ENCODE data around the gene ITPR1. TPM values are rescaled to one million over a fixed set of nuclear protein-coding genes. Genes with fewer than 3 reads are reported as not detected.

The ITPR1 gene
- total RNA-seq, 1 experiment from 2014 or later, result 11.3 TPM

GRCh38 chr3:4766716-4767499, 273.8 kb downstream of the ITPR1 start:
- ChIA-PET POLR2A (ENCODE audit: unreplicated experiment) (no interaction called here), CTCF (no interaction called here)
- Histone ChIP-seq H3K27me3 (ENCODE audit: insufficient read depth, low read depth) (no peaks in the 10 kb centered on the region), H3F3A (ENCODE audit: insufficient read depth, low read depth) (no peaks in the 10 kb centered on the region), H2AFZ (no peak overlapping the region), H3K9me2 (ENCODE audit: insufficient read depth) (no peaks in the 10 kb centered on the region), H3K4me2 (no peak overlapping the region), H3K4me3 (no peak overlapping the region), H3K27ac (no peak overlapping the region), H3K4me1 (replicated peaks; ENCODE audit: insufficient read depth) (no peaks in the 10 kb centered on the region), H3K36me3 (ENCODE audit: low read depth) (no peaks in the 10 kb centered on the region), H3K79me2 (ENCODE audit: low read depth) (no peaks in the 10 kb centered on the region), H3K9me3 (ENCODE audit: insufficient read depth, low read depth) (no peaks in the 10 kb centered on the region), H4K20me1 (ENCODE audit: insufficient read depth) (no peaks in the 10 kb centered on the region)
- intact Hi-C loops (cut with micrococcal nuclease; ENCODE audit: unreplicated experiment), result no loop called here
- TF ChIP-seq CTCF (conservative IDR thresholded peaks at IDR 0.05) (no peak), EZH2 (IDR thresholded peaks at IDR 0.05; ENCODE audit: low read depth) (no peak)
- no TSS peak for BruUV-seq (replicated peaks)
- DNase-seq, result no peak

- H3K4me2 ChIP-seq, result no peak overlapping the region
- no peaks in the 10 kb centered on the region for H3K27me3 ChIP-seq (ENCODE audit: insufficient read depth, low read depth)
- no peaks in the 10 kb centered on the region for H3K9me2 ChIP-seq (ENCODE audit: insufficient read depth)
- H4K20me1 ChIP-seq (ENCODE audit: insufficient read depth), result no peaks in the 10 kb centered on the region
- CTCF ChIA-PET, result no interaction called here
- no peak for DNase-seq
- H3K9me3 ChIP-seq (ENCODE audit: insufficient read depth, low read depth), result no peaks in the 10 kb centered on the region
- POLR2A ChIA-PET (ENCODE audit: unreplicated experiment), result no interaction called here
- TF ChIP-seq EZH2 (IDR thresholded peaks at IDR 0.05; ENCODE audit: low read depth), result no peak
- H3K4me3 ChIP-seq, result no peak overlapping the region
- no peaks in the 10 kb centered on the region for H3F3A ChIP-seq (ENCODE audit: insufficient read depth, low read depth)
- no peak overlapping the region for H2AFZ ChIP-seq
- no peaks in the 10 kb centered on the region for H3K79me2 ChIP-seq (ENCODE audit: low read depth)
- H3K36me3 ChIP-seq (ENCODE audit: low read depth), result no peaks in the 10 kb centered on the region
- intact Hi-C loops (cut with micrococcal nuclease; ENCODE audit: unreplicated experiment), result no loop called here
- no peak overlapping the region for H3K27ac ChIP-seq
- H3K4me1 ChIP-seq (replicated peaks; ENCODE audit: insufficient read depth), result no peaks in the 10 kb centered on the region
- no TSS peak for BruUV-seq (replicated peaks)
Measured at GRCh38 chr3:4768021-4768420, 274.9 kb downstream of the ITPR1 start.

- no TSS peak for BruUV-seq (replicated peaks)
- no peaks in the 10 kb centered on the region for H3F3A ChIP-seq (ENCODE audit: insufficient read depth, low read depth)
- no peaks in the 10 kb centered on the region for H4K20me1 ChIP-seq (ENCODE audit: insufficient read depth)
- no peaks in the 10 kb centered on the region for H3K27me3 ChIP-seq (ENCODE audit: insufficient read depth, low read depth)
- POLR2A ChIA-PET (ENCODE audit: unreplicated experiment), result no interaction called here
- no peak overlapping the region for H2AFZ ChIP-seq
- H3K4me2 ChIP-seq, result no peak overlapping the region
- intact Hi-C loops (cut with micrococcal nuclease; ENCODE audit: unreplicated experiment), result no loop called here
- CTCF ChIA-PET, result no interaction called here
- H3K36me3 ChIP-seq (ENCODE audit: low read depth), result no peaks in the 10 kb centered on the region
- H3K27ac ChIP-seq, result no peak overlapping the region
- H3K9me3 ChIP-seq (ENCODE audit: insufficient read depth, low read depth), result no peaks in the 10 kb centered on the region
- no peaks in the 10 kb centered on the region for H3K79me2 ChIP-seq (ENCODE audit: low read depth)
- no peaks in the 10 kb centered on the region for H3K9me2 ChIP-seq (ENCODE audit: insufficient read depth)
- no peak overlapping the region for H3K4me3 ChIP-seq
- TF ChIP-seq EZH2 (IDR thresholded peaks at IDR 0.05; ENCODE audit: low read depth), result no peak
- TF ChIP-seq CTCF (conservative IDR thresholded peaks at IDR 0.05), result no peak
- no peaks in the 10 kb centered on the region for H3K4me1 ChIP-seq (replicated peaks; ENCODE audit: insufficient read depth)
- no peak for DNase-seq
Measured at GRCh38 chr3:4768521-4768920, 275.4 kb downstream of the ITPR1 start.

GRCh38 chr3:4770561-4770960, 277.4 kb downstream of the ITPR1 start:
- Histone ChIP-seq H3K4me3 (no peak overlapping the region), H3K27me3 (ENCODE audit: insufficient read depth, low read depth) (no peaks in the 10 kb centered on the region), H3K4me2 (no peak overlapping the region), H3K36me3 (ENCODE audit: low read depth) (no peaks in the 10 kb centered on the region), H3K9me2 (ENCODE audit: insufficient read depth) (no peaks in the 10 kb centered on the region), H3K79me2 (ENCODE audit: low read depth) (no peaks in the 10 kb centered on the region), H3F3A (ENCODE audit: insufficient read depth, low read depth) (no peaks in the 10 kb centered on the region), H3K27ac (no peak overlapping the region), H2AFZ (no peak overlapping the region), H4K20me1 (ENCODE audit: insufficient read depth) (no peaks in the 10 kb centered on the region), H3K9me3 (ENCODE audit: insufficient read depth, low read depth) (no peaks in the 10 kb centered on the region), H3K4me1 (replicated peaks; ENCODE audit: insufficient read depth) (no peaks in the 10 kb centered on the region)
- ChIA-PET POLR2A (ENCODE audit: unreplicated experiment) (no interaction called here), CTCF (no interaction called here)
- no TSS peak for BruUV-seq (replicated peaks)
- intact Hi-C loops (cut with micrococcal nuclease; ENCODE audit: unreplicated experiment), result no loop called here
- DNase-seq, result no peak
- TF ChIP-seq EZH2 (IDR thresholded peaks at IDR 0.05; ENCODE audit: low read depth) (no peak), CTCF (conservative IDR thresholded peaks at IDR 0.05) (no peak)

Measured in PC-9 (cell line).